ENCODE data around the gene TXNRD3.

The TXNRD3 gene

GRCh38 chr3:126558336-126559071, 96.4 kb downstream of the TXNRD3 start, which contains the start of gene C3orf22:
TSS of gene C3orf22 (minus strand) at chr3:126558932. CDS start at chr3:126553390, 5,542 bp downstream.
- DNase-seq (ENCODE audit: low spot score): no peak
- H3K27ac ChIP-seq: no peak within 1 kb of the TSS
- TF ChIP-seq CTCF (conservative IDR thresholded peaks at IDR 0.05; ENCODE audit: low read depth): no peak
- ChIA-PET POLR2A (ENCODE audit: low non-redundant PET) (no interaction called here), CTCF (interaction anchor here (0.6 kb wide), 1 partner anchor 468 kb away, joined by 3 read pairs; no protein-coding TSS in a partner anchor)

- H3K27ac ChIP-seq: no peak overlapping the region
- no peak for DNase-seq (ENCODE audit: low spot score)
- TF ChIP-seq CTCF (conservative IDR thresholded peaks at IDR 0.05; ENCODE audit: low read depth): no peak
- ChIA-PET POLR2A (ENCODE audit: low non-redundant PET) (no interaction called here), CTCF (no interaction called here)
Observed at GRCh38 chr3:126557761-126558160, 97.2 kb downstream of the TXNRD3 start.

DNA sequence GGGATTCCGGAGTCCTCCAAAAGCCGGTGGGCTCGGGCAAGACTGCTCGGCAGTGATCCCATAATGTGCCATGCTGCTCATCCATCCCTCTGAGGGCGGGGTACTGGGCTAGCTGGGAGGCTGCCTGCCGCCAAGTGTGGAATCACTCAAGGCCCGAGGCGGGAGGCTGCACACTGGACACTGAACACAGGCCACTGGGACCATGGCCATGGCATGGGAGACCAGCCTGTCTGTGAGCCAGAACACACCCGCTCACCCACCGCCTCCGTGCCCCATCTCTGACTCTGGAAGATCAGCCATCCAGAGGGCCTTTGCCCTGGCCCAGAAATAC, 97.5 kb downstream of the TXNRD3 start:
- TF ChIP-seq CTCF (conservative IDR thresholded peaks at IDR 0.05; ENCODE audit: low read depth): no peak
- ChIA-PET CTCF (no interaction called here), POLR2A (ENCODE audit: low non-redundant PET) (no interaction called here)
- H3K27ac ChIP-seq: no peak overlapping the region
- no peak for DNase-seq (ENCODE audit: low spot score)
